CD4-positive, CD25-positive, alpha-beta regulatory T cell (primary cell): ENCODE data around the gene GXYLT1. TPM values are rescaled to one million over a fixed set of nuclear protein-coding genes. Genes with fewer than 3 reads are reported as not detected.

ENCODE experiments used
- polyA plus RNA-seq, 4 donors: library from polyadenylated mRNA; unstranded; fragments of 300-500 nt; fragmentation: Illumina TruSeq; gene quantifications; one replicate each; pipeline ENCODE4 v1.2.3, GENCODE V29; 2021
- total RNA-seq: library from RNA; stranded (reverse); gene quantifications from one replicate; pipeline ENCODE4 v1.2.3, GENCODE V29; 2022

The GXYLT1 gene
- total and polyA plus RNA-seq, 5 donors from 2014 or later: 3.4 to 14.9 (median 4.0) TPM

Other genes starting within 250 kb of the GXYLT1 start
- gene YAF2, start 93.4 kb upstream of the GXYLT1 start, total RNA-seq: 73.3 TPM
- 10 to 100 TPM; 14.4 to 22.4 (median 20.9) TPM for gene YAF2, start 93.4 kb upstream of the GXYLT1 start, polyA plus RNA-seq
- 36.7 TPM for gene ZCRB1, start 181.2 kb upstream of the GXYLT1 start, total RNA-seq
- gene ZCRB1, start 181.2 kb upstream of the GXYLT1 start, polyA plus RNA-seq: 100 to 1,000 TPM in 1 of 4 donors, 10 to 100 TPM in 3; 81.8 to 150 (median 88.0) TPM
- gene PPHLN1, start 181.3 kb upstream of the GXYLT1 start, total RNA-seq: 102 TPM
- gene PPHLN1, start 181.3 kb upstream of the GXYLT1 start, polyA plus RNA-seq: 100 to 1,000 TPM; 158 to 186 (median 182) TPM